Stimulated activated effector memory CD8-positive, alpha-beta T cell treated with anti-CD3 and anti-CD28 coated beads, Interleukin-12 subunit alpha, Interleukin-12 subunit beta, amount 100 ng/mL, for 72 hours (primary cell): ENCODE measurements around the gene OR6P1.

ENCODE experiments used
- ATAC-seq: fragments of 150-1000 bp; cut with Tn5 transposase; 2 replicates; pipeline ENCODE4 v1.10.0; 2021
- DNase-seq, 2 donors: peaks; one replicate each; pipeline ENCODE4 v3.0.0; 2021 to 2022; ENCODE audit warnings: low spot score in 2 of 2
- H3K27ac Mint-ChIP-seq: one replicate; pipeline ENCODE4 v1.8.0; 2022; ENCODE audit warnings: mild to moderate bottlenecking, mixed read lengths
- H3K36me3 Mint-ChIP-seq: one replicate; pipeline ENCODE4 v1.8.0; 2022; ENCODE audit warnings: mild to moderate bottlenecking, mixed read lengths
- H3K4me1 Mint-ChIP-seq: one replicate; pipeline ENCODE4 v1.8.0; 2022; ENCODE audit warnings: mixed read lengths
- H3K4me3 Mint-ChIP-seq: one replicate; pipeline ENCODE4 v1.8.0; 2022; ENCODE audit warnings: mild to moderate bottlenecking, mixed read lengths
- H3K9me3 Mint-ChIP-seq: one replicate; pipeline ENCODE4 v1.8.0; 2022; ENCODE audit warnings: mixed read lengths

OR6P1 gene

DNA sequence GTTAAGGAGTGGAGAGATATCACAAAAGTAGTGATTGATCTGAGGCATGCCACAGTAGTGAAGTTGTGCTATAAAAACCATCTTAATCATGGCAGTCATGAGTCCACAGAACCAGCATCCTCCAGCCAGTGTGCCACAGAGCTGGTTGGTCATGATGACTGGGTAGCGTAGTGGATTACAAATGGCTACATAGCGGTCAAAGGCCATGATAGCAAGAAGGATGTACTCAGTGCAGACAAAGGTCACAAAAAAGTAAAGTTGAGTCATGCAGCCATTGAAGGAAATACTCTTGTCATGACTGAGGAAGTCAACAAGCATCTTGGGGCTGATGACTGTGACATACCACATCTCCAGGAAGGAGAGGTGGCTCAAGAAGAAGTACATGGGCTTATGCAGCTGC is 22.8 kb downstream of the OR6P1 start:
- DNase-seq = no peak
- H3K4me3 Mint-ChIP-seq = no peak overlapping the region

GRCh38 chr1:158537609-158538008 is 32.8 kb downstream of the OR6P1 start:
- Mint-ChIP-seq H3K4me1 (no peaks in the 10 kb centered on the region), H3K9me3 (no peaks in the 10 kb centered on the region), H3K4me3 (no peak overlapping the region), H3K27ac (no peak overlapping the region), H3K36me3 (no peaks in the 10 kb centered on the region)
- no peak for ATAC-seq
- DNase-seq = no peak

More for the DNA sequence above, 22.8 kb downstream of the OR6P1 start:
- Mint-ChIP-seq H3K27ac (no peak overlapping the region), H3K36me3 (no peaks in the 10 kb centered on the region), H3K9me3 (no peaks in the 10 kb centered on the region), H3K4me1 (no peaks in the 10 kb centered on the region)
- ATAC-seq = peak; percentile 66

GRCh38 chr1:158534496-158534895 is 35.9 kb downstream of the OR6P1 start:
- no peak overlapping the region for H3K27ac Mint-ChIP-seq
- H3K4me1 Mint-ChIP-seq = no peaks in the 10 kb centered on the region
- DNase-seq = no peak
- ATAC-seq = no peak
- H3K36me3 Mint-ChIP-seq = no peaks in the 10 kb centered on the region
- no peak overlapping the region for H3K4me3 Mint-ChIP-seq
- no peaks in the 10 kb centered on the region for H3K9me3 Mint-ChIP-seq

- H3K9me3 Mint-ChIP-seq = no peaks in the 10 kb centered on the region
- H3K36me3 Mint-ChIP-seq = no peaks in the 10 kb centered on the region
- no peaks in the 10 kb centered on the region for H3K4me1 Mint-ChIP-seq
- no peak for DNase-seq
- no peak overlapping the region for H3K4me3 Mint-ChIP-seq
- H3K27ac Mint-ChIP-seq = no peak overlapping the region
- no peak for ATAC-seq
These were observed 43.1 kb downstream of the OR6P1 start for GRCh38 chr1:158527190-158527815.

DNA sequence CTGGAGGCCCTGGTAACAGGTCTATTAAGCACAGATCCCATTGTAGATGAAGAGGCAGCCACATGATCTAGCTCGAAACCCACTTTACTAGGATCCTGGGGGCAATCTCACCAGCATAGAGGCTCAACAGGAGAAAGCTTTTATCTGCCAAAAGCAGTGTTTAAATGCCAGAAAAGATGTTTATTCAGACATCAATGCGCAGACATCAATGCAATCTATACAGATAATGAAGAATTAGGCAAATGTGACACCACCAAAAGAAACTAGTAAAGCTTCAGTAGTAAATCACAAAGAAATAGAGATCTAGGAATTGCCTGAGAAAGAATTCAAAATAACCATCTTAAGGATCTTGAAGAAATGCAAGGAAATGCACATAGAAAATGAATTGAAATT is 48.7 kb downstream of the OR6P1 start:
- Mint-ChIP-seq H3K27ac (no peak overlapping the region), H3K4me1 (no peaks in the 10 kb centered on the region), H3K4me3 (no peak overlapping the region), H3K9me3 (no peaks in the 10 kb centered on the region), H3K36me3 (no peaks in the 10 kb centered on the region)
- ATAC-seq (no peak), DNase-seq (no peak)

- H3K9me3 Mint-ChIP-seq = no peaks in the 10 kb centered on the region
- no peaks in the 10 kb centered on the region for H3K36me3 Mint-ChIP-seq
- ATAC-seq (no peak), DNase-seq (no peak)
- no peak overlapping the region for H3K4me3 Mint-ChIP-seq
- H3K27ac Mint-ChIP-seq = no peak overlapping the region
- no peaks in the 10 kb centered on the region for H3K4me1 Mint-ChIP-seq
These were observed 49.3 kb downstream of the OR6P1 start for GRCh38 chr1:158520955-158521665.

- H3K9me3 Mint-ChIP-seq = no peaks in the 10 kb centered on the region
- H3K4me3 Mint-ChIP-seq = no peak overlapping the region
- no peak overlapping the region for H3K27ac Mint-ChIP-seq
- no peak for DNase-seq
- H3K4me1 Mint-ChIP-seq = no peaks in the 10 kb centered on the region
- ATAC-seq = no peak
- H3K36me3 Mint-ChIP-seq = no peaks in the 10 kb centered on the region
These were observed 50.4 kb downstream of the OR6P1 start for GRCh38 chr1:158520021-158520420.

- ATAC-seq (no peak), DNase-seq (no peak)
- H3K4me1 Mint-ChIP-seq = no peaks in the 10 kb centered on the region
- no peaks in the 10 kb centered on the region for H3K9me3 Mint-ChIP-seq
- no peaks in the 10 kb centered on the region for H3K36me3 Mint-ChIP-seq
- no peak overlapping the region for H3K4me3 Mint-ChIP-seq
- no peak overlapping the region for H3K27ac Mint-ChIP-seq
These were observed 53.4 kb downstream of the OR6P1 start for GRCh38 chr1:158516966-158517365.
